GF-D8 (cell line): Measurements from ENCODE around the gene CASP10.

ENCODE experiments used
- DNase-seq: peaks from one replicate; lab custom pipeline; 2025; lab: John Stamatoyannopoulos, UW

The CASP10 gene

GRCh38 chr2:201258666-201259615 is 76.0 kb downstream of the CASP10 start:
- DNase-seq: no peak

- DNase-seq: peak; percentile 91
Measured at GRCh38 chr2:201260302-201260800, 77.4 kb downstream of the CASP10 start, which contains the start of gene CASP8. CASP8 (plus strand) TSS chr2:201260536; CDS start chr2:201266487, 5,951 bp downstream.

GRCh38 chr2:201261471-201261870 is 78.5 kb downstream of the CASP10 start:
- DNase-seq: no peak

- no peak for DNase-seq
Measured at GRCh38 chr2:201261906-201262305, 79.0 kb downstream of the CASP10 start.

GRCh38 chr2:201262718-201263117 is 79.8 kb downstream of the CASP10 start:
- no peak for DNase-seq

GRCh38 chr2:201263779-201264178 is 80.8 kb downstream of the CASP10 start:
- no peak for DNase-seq

- DNase-seq: no peak
Measured at GRCh38 chr2:201264472-201265173, 81.7 kb downstream of the CASP10 start.

- no peak for DNase-seq
Measured at GRCh38 chr2:201266629-201267028, 83.7 kb downstream of the CASP10 start.

GRCh38 chr2:201267278-201268030 is 84.5 kb downstream of the CASP10 start:
- no peak for DNase-seq

GRCh38 chr2:201269764-201270163 is 86.8 kb downstream of the CASP10 start:
- no peak for DNase-seq

- no peak for DNase-seq
Measured at GRCh38 chr2:201270293-201271001, 87.5 kb downstream of the CASP10 start.

- no peak for DNase-seq
Measured at GRCh38 chr2:201271917-201272316, 89.0 kb downstream of the CASP10 start.

GRCh38 chr2:201273330-201273983 is 90.5 kb downstream of the CASP10 start:
- DNase-seq: no peak

GRCh38 chr2:201275069-201275468 is 92.1 kb downstream of the CASP10 start:
- DNase-seq: no peak

- DNase-seq: no peak
Measured at GRCh38 chr2:201275990-201276389, 93.0 kb downstream of the CASP10 start.

- DNase-seq: no peak
Measured at GRCh38 chr2:201276511-201276910, 93.6 kb downstream of the CASP10 start.
